OCI-LY7 (cell line): ENCODE measurements around the gene P2RX5.

ENCODE experiments used
- CTCF ChIP-seq: fragments of 200-600 bp; sonication (generic); conservative IDR thresholded peaks from 2 replicates; pipeline ENCODE4 v1.5.1; 2014; ENCODE audit warnings: mild to moderate bottlenecking, antibody characterized with exemption, low read length, moderate library complexity, mixed read lengths
- EZH2phosphoT487 ChIP-seq: fragments of 200-600 bp; sonication (generic); IDR thresholded peaks from 2 replicates; pipeline ENCODE4 v1.6.1; 2018; ENCODE audit warnings: low read depth, borderline replicate concordance, mild to moderate bottlenecking, mixed run types, antibody characterized with exemption, low read length, moderate library complexity, mixed read lengths

- no peak for TF ChIP-seq CTCF
- TF ChIP-seq EZH2phosphoT487: no peak
Measured at GRCh38 chr17:3667366-3668278, 28.3 kb downstream of the P2RX5 start.
